GM23338 (cell line): ENCODE measurements around the gene SLC26A4. TPM values are rescaled to one million over a fixed set of nuclear protein-coding genes. Genes with fewer than 3 reads are reported as not detected.

Experiments used
- ATAC-seq: fragments of 200-7000 bp; cut with Tn5 transposase; 3 replicates; pipeline ENCODE4 v1.9.1; 2020
- DNase-seq: peaks from one replicate; pipeline ENCODE4 v3.0.0-alpha.2; 2015; ENCODE audit warnings: low spot score
- H2AFZ ChIP-seq: fragments of 200-600 bp; sonication (generic); 2 replicates; pipeline ENCODE4 v1.8.0; 2016; ENCODE audit warnings: antibody characterized with exemption, mild to moderate bottlenecking, moderate library complexity
- H3F3A ChIP-seq: fragments of 200-600 bp; sonication (generic); replicated peaks from 2 replicates; pipeline ENCODE4 v1.8.0; 2017; ENCODE audit warnings: antibody characterized with exemption, mixed run types, low read depth
- H3K27ac ChIP-seq: fragments of 200-600 bp; sonication (generic); 2 replicates; pipeline ENCODE4 v1.6.1; 2016; ENCODE audit warnings: low read depth
- H3K27me3 ChIP-seq: fragments of 200-600 bp; sonication (generic); 2 replicates; pipeline ENCODE4 v1.8.0; 2016; ENCODE audit warnings: mild to moderate bottlenecking, mixed run types, moderate library complexity; ENCODE audit not compliant: insufficient read depth
- H3K36me3 ChIP-seq: fragments of 200-600 bp; sonication (generic); 2 replicates; pipeline ENCODE4 v1.8.0; 2016; ENCODE audit warnings: mild to moderate bottlenecking; ENCODE audit not compliant: insufficient read depth
- H3K4me1 ChIP-seq: fragments of 200-600 bp; sonication (generic); 2 replicates; pipeline ENCODE4 v1.8.0; 2016; ENCODE audit warnings: mild to moderate bottlenecking, moderate library complexity; ENCODE audit not compliant: insufficient read depth
- H3K4me2 ChIP-seq: fragments of 200-600 bp; sonication (generic); 2 replicates; pipeline ENCODE4 v1.7.1; 2017; ENCODE audit warnings: mixed run types
- H3K4me3 ChIP-seq: fragments of 200-600 bp; sonication (generic); 2 replicates; pipeline ENCODE4 v1.6.1; 2016; ENCODE audit warnings: mixed run types
- H3K79me2 ChIP-seq: fragments of 200-600 bp; sonication (generic); replicated peaks from 2 replicates; pipeline ENCODE4 v1.8.0; 2017; ENCODE audit warnings: mild to moderate bottlenecking; ENCODE audit not compliant: insufficient read depth
- H3K9me2 ChIP-seq: fragments of 200-600 bp; sonication (generic); 2 replicates; pipeline ENCODE4 v1.8.0; 2017; ENCODE audit not compliant: insufficient read depth
- H4K20me1 ChIP-seq: fragments of 200-600 bp; sonication (generic); replicated peaks from 2 replicates; pipeline ENCODE4 v1.8.0; 2017; ENCODE audit warnings: mild to moderate bottlenecking; ENCODE audit not compliant: insufficient read depth
- H3K27ac Mint-ChIP-seq: 2 replicates; pipeline ENCODE4 v1.8.0; 2020; ENCODE audit warnings: inconsistent platforms, mild to moderate bottlenecking, moderate library complexity, mixed read lengths
- H3K27me3 Mint-ChIP-seq: 3 replicates; pipeline ENCODE4 v1.8.0; 2022; ENCODE audit warnings: low read depth, mild to moderate bottlenecking, moderate library complexity, mixed read lengths, inconsistent platforms; ENCODE audit not compliant: insufficient read depth, poor library complexity
- H3K36me3 Mint-ChIP-seq: 3 replicates; pipeline ENCODE4 v1.8.0; 2021; ENCODE audit warnings: low read depth, mild to moderate bottlenecking, inconsistent platforms, moderate library complexity, mixed read lengths
- H3K4me1 Mint-ChIP-seq: 3 replicates; pipeline ENCODE4 v1.8.0; 2020; ENCODE audit warnings: mild to moderate bottlenecking, inconsistent platforms, mixed read lengths
- H3K4me3 Mint-ChIP-seq: 3 replicates; pipeline ENCODE4 v1.8.0; 2021; ENCODE audit warnings: moderate library complexity, mild to moderate bottlenecking, inconsistent platforms, mixed read lengths
- H3K9me3 Mint-ChIP-seq: 3 replicates; pipeline ENCODE4 v1.8.0; 2020; ENCODE audit warnings: moderate library complexity, mild to moderate bottlenecking, inconsistent platforms, mixed read lengths
- CREB1 ChIP-seq: fragments of 250-450 bp; sonication (Bioruptor Pico); IDR thresholded peaks from 2 replicates; pipeline ENCODE4 v1.5.0; 2020; ENCODE audit warnings: low read depth, mild to moderate bottlenecking, moderate library complexity
- EZH2 ChIP-seq: fragments of 200-600 bp; sonication (generic); IDR thresholded peaks from one replicate; pipeline ENCODE4 v1.8.0; 2017; ENCODE audit warnings: antibody characterized with exemption, mild to moderate bottlenecking, low read depth; ENCODE audit not compliant: unreplicated experiment
- EZH2phosphoT487 ChIP-seq: fragments of 200-600 bp; sonication (generic); IDR thresholded peaks from one replicate; pipeline ENCODE4 v1.8.1; 2018; ENCODE audit warnings: antibody characterized with exemption; ENCODE audit not compliant: unreplicated experiment
- JUNB ChIP-seq: IDR thresholded peaks from one replicate; pipeline ENCODE4 v1.6.1; 2016; ENCODE audit warnings: antibody characterized with exemption; ENCODE audit not compliant: unreplicated experiment
- NANOG ChIP-seq: IDR thresholded peaks from 2 replicates; pipeline ENCODE4 v1.6.1; 2016; ENCODE audit warnings: antibody characterized with exemption, borderline replicate concordance
- POLR2AphosphoS5 ChIP-seq: IDR thresholded peaks from 2 replicates; pipeline ENCODE4 v1.6.1; 2016; ENCODE audit warnings: antibody characterized with exemption, low read depth
- STAT1 ChIP-seq: IDR thresholded peaks from one replicate; pipeline ENCODE4 v1.6.1; 2016; ENCODE audit warnings: antibody characterized with exemption; ENCODE audit not compliant: unreplicated experiment
- ZNF114 ChIP-seq: fragments of 250-450 bp; sonication (Bioruptor Pico); IDR thresholded peaks from 2 replicates; pipeline ENCODE4 v1.5.0; 2020; ENCODE audit warnings: mild to moderate bottlenecking, moderate library complexity
- ZNF331 ChIP-seq: fragments of 250-450 bp; sonication (Bioruptor Pico); IDR thresholded peaks from 2 replicates; pipeline ENCODE4 v1.5.0; 2020; ENCODE audit warnings: low read depth, mild to moderate bottlenecking, moderate library complexity
- ZNF462 ChIP-seq: fragments of 250-450 bp; sonication (Bioruptor Pico); IDR thresholded peaks from 2 replicates; pipeline ENCODE4 v1.5.0; 2020; ENCODE audit warnings: mild to moderate bottlenecking, moderate library complexity
- polyA plus RNA-seq: library from polyadenylated mRNA; unstranded; fragments of >200 nt; fragmentation: Nextera tagmentation; extraction: Ambion mirVana; gene quantifications from 2 replicates; pipeline ENCODE4 v1.2.1, GENCODE V29; 2016
- total RNA-seq: library from RNA; depleted of rRNA; stranded (reverse); fragments of >200 nt; shearing (Covaris generic); gene quantifications from 2 replicates; pipeline ENCODE4 v1.2.3, GENCODE V29; 2014
- TF ChIP-seq, protein P1 (sequence below): IDR thresholded peaks from one replicate; pipeline ENCODE4 v1.6.1; 2018; ENCODE audit warnings: antibody characterized with exemption; ENCODE audit not compliant: unreplicated experiment
- TF ChIP-seq, protein P2 (sequence below): IDR thresholded peaks from 2 replicates; pipeline ENCODE4 v1.6.1; 2016; ENCODE audit warnings: antibody characterized with exemption
- TF ChIP-seq, protein P3 (sequence below), 2 experiments: fragments of 200-600 bp in 1 of 2; sonication (generic) in 1 of 2; conservative IDR thresholded peaks; 2 replicates each; pipeline versions ENCODE4 v1.5.1 to v1.6.1; 2016 to 2017; ENCODE audit warnings: antibody characterized with exemption in 2 of 2, low read depth in 2 of 2, mild to moderate bottlenecking in 2 of 2, moderate library complexity in 1 of 2

Gene SLC26A4
- total and polyA plus RNA-seq, 2 experiments from 2014 or later, result 0.07 TPM; not detected in 1

GRCh38 chr7:107630342-107630741 is 30.3 kb upstream of the SLC26A4 start:
- no peak overlapping the region for H3K4me3 Mint-ChIP-seq
- H3F3A ChIP-seq, result no peaks in the 10 kb centered on the region
- no peaks in the 10 kb centered on the region; the same call in 2 of the 3 replicates for H3K9me3 Mint-ChIP-seq
- H3K4me2 ChIP-seq, result no peak overlapping the region
- H3K27ac ChIP-seq, result no peak overlapping the region
- peaks cover 16% of the 10 kb centered on the region for H3K4me1 Mint-ChIP-seq
- no peaks in the 10 kb centered on the region for H3K9me2 ChIP-seq
- H4K20me1 ChIP-seq, result no peaks in the 10 kb centered on the region
- H3K27ac Mint-ChIP-seq, result no peak overlapping the region
- H3K27me3 ChIP-seq, result no peaks in the 10 kb centered on the region
- ATAC-seq (no peak), DNase-seq (no peak)
- H3K36me3 ChIP-seq, result no peaks in the 10 kb centered on the region
- no peak overlapping the region for H2AFZ ChIP-seq
- TF ChIP-seq POLR2AphosphoS5 (no peak), EZH2 (no peak), EZH2phosphoT487 (no peak), JUNB (no peak), ZNF462 (CRISPR knock-in tag) (no peak), CREB1 (CRISPR knock-in tag) (no peak), ZNF114 (no peak), ZNF331 (no peak), STAT1 (no peak), NANOG (no peak)
- TF ChIP-seq, protein P1, sequence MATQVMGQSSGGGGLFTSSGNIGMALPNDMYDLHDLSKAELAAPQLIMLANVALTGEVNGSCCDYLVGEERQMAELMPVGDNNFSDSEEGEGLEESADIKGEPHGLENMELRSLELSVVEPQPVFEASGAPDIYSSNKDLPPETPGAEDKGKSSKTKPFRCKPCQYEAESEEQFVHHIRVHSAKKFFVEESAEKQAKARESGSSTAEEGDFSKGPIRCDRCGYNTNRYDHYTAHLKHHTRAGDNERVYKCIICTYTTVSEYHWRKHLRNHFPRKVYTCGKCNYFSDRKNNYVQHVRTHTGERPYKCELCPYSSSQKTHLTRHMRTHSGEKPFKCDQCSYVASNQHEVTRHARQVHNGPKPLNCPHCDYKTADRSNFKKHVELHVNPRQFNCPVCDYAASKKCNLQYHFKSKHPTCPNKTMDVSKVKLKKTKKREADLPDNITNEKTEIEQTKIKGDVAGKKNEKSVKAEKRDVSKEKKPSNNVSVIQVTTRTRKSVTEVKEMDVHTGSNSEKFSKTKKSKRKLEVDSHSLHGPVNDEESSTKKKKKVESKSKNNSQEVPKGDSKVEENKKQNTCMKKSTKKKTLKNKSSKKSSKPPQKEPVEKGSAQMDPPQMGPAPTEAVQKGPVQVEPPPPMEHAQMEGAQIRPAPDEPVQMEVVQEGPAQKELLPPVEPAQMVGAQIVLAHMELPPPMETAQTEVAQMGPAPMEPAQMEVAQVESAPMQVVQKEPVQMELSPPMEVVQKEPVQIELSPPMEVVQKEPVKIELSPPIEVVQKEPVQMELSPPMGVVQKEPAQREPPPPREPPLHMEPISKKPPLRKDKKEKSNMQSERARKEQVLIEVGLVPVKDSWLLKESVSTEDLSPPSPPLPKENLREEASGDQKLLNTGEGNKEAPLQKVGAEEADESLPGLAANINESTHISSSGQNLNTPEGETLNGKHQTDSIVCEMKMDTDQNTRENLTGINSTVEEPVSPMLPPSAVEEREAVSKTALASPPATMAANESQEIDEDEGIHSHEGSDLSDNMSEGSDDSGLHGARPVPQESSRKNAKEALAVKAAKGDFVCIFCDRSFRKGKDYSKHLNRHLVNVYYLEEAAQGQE, result no peak
- TF ChIP-seq, protein P2, sequence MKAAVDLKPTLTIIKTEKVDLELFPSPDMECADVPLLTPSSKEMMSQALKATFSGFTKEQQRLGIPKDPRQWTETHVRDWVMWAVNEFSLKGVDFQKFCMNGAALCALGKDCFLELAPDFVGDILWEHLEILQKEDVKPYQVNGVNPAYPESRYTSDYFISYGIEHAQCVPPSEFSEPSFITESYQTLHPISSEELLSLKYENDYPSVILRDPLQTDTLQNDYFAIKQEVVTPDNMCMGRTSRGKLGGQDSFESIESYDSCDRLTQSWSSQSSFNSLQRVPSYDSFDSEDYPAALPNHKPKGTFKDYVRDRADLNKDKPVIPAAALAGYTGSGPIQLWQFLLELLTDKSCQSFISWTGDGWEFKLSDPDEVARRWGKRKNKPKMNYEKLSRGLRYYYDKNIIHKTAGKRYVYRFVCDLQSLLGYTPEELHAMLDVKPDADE, result no peak
- TF ChIP-seq, protein P3, sequence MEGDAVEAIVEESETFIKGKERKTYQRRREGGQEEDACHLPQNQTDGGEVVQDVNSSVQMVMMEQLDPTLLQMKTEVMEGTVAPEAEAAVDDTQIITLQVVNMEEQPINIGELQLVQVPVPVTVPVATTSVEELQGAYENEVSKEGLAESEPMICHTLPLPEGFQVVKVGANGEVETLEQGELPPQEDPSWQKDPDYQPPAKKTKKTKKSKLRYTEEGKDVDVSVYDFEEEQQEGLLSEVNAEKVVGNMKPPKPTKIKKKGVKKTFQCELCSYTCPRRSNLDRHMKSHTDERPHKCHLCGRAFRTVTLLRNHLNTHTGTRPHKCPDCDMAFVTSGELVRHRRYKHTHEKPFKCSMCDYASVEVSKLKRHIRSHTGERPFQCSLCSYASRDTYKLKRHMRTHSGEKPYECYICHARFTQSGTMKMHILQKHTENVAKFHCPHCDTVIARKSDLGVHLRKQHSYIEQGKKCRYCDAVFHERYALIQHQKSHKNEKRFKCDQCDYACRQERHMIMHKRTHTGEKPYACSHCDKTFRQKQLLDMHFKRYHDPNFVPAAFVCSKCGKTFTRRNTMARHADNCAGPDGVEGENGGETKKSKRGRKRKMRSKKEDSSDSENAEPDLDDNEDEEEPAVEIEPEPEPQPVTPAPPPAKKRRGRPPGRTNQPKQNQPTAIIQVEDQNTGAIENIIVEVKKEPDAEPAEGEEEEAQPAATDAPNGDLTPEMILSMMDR (conservative IDR thresholded peaks at IDR 0.05; ENCODE audit: low read depth in 2 of 2), result no peak
- H3K4me1 ChIP-seq, result 0 out of 2 replicates have a peak, but pooled peaks cover 8% of the 10 kb centered on the region
- peaks cover 2% of the 10 kb centered on the region for H3K27me3 Mint-ChIP-seq
- H3K36me3 Mint-ChIP-seq, result no peaks in the 10 kb centered on the region
- no peaks in the 10 kb centered on the region for H3K79me2 ChIP-seq
- H3K4me3 ChIP-seq, result no peak overlapping the region
